Stimulated activated CD8-positive, alpha-beta memory T cell treated with anti-CD3 and anti-CD28 coated beads, Interleukin-7, amount 100 ng/mL, for 1 hour (primary cell): ENCODE results near the gene NOP9.
A peak's percentile ranks its signal among the peaks of the same experiment; 100 is the strongest.

ENCODE experiments used
- DNase-seq, 2 donors: peaks; one replicate each; pipeline ENCODE4 v3.0.0-alpha.2; 2020; ENCODE audit warnings: low read depth in 2 of 2

The NOP9 gene, protein sequence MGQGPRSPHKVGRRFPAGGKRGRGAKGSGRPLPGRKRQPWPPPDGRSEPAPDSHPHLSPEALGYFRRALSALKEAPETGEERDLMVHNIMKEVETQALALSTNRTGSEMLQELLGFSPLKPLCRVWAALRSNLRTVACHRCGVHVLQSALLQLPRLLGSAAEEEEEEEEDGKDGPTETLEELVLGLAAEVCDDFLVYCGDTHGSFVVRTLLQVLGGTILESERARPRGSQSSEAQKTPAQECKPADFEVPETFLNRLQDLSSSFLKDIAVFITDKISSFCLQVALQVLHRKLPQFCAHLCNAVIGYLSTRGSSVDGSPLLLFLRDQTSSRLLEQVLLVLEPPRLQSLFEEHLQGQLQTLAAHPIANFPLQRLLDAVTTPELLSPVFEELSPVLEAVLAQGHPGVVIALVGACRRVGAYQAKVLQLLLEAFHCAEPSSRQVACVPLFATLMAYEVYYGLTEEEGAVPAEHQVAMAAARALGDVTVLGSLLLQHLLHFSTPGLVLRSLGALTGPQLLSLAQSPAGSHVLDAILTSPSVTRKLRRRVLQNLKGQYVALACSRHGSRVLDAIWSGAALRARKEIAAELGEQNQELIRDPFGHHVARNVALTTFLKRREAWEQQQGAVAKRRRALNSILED

DNA sequence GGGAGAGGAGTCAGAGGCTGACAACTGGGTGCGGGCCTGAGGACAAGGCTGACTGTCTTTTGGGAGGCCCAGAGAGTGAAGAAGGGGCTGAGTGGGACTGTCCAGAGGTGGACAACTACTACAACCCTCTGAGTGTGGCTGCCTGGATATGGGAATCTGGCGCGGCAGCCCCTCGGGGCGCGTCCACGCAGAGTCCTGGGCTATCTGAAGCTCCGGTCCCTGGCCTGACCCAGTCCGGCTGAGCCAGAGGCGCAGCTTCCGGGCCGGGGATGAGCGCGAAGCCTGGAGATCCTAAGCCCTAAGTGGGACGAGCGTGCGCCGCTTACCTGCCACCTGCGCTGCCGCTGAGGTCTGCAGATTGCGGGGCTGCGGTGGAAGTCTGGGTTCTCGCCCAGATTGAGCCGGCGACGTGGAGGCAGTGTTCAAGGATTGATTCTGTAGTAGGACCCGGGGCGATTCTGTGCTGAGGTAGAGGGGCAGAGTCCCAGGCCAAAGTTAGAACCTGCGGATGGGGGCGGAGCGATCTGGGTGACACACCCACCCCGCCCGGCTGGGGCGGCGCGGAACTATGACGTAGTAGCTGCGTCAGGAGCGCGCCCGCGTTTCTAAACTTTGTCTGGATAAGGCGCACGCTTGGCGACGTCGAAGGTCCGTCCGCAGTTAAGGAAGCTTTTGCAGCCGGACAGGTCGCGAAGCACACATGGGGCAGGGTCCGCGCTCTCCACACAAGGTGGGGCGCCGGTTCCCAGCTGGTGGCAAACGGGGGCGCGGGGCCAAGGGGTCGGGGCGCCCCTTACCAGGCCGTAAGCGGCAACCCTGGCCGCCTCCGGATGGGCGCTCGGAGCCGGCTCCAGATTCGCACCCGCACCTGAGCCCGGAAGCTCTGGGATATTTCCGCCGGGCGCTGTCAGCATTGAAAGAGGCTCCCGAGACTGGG, at the start of gene NOP9, which contains the start of gene DHRS1:
Gene NOP9, plus strand, starts transcription at position 596 of the 937 bp plus-strand sequence. Its CDS starts 105 bp downstream, at position 701.
Gene DHRS1, minus strand, starts transcription at position 526 of the 937 bp plus-strand sequence. CDS start 674 bp downstream, outside the sequence.
- peak; percentile 90 to 91 for DNase-seq

DNA sequence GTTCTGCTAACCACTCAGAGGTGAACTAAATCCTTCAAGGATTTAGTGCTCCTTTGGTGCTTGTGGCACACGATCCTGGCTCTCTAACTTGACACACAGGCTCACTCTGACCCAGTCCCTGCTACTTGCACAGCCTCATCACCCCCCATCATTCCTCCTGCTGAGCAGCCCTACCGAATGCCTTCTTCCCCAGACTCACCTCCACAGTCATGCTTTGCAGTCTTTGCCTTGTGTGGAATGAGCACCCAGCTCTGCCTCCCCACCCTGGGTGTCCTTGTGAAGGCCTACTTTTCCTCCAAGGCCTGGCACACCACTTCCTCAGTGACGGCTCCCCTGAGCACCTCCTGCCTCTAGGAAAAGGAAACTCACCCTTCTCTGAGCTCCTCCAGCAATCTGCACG, 49.3 kb upstream of the NOP9 start:
- no peak for DNase-seq

DNA sequence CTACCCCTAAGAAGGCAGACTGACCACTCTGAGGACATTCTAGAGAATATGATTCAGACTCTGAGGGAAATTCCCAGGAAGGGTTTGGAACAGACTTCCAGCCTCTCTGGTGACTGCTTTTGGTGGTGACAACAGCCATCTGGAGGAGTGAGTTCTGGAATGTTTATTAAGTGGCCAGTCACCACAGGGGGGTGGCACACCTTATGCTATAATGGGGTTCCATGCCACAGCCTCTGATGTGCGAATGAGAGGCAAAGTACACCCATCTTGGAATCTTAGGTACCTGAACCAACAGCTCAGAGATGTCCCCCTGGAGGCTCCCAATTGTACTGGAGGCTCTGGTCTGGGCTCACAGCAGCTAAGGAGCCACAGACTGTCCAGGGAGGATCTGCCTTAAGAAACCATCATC, 47.8 kb upstream of the NOP9 start:
- DNase-seq = no peak

DNA sequence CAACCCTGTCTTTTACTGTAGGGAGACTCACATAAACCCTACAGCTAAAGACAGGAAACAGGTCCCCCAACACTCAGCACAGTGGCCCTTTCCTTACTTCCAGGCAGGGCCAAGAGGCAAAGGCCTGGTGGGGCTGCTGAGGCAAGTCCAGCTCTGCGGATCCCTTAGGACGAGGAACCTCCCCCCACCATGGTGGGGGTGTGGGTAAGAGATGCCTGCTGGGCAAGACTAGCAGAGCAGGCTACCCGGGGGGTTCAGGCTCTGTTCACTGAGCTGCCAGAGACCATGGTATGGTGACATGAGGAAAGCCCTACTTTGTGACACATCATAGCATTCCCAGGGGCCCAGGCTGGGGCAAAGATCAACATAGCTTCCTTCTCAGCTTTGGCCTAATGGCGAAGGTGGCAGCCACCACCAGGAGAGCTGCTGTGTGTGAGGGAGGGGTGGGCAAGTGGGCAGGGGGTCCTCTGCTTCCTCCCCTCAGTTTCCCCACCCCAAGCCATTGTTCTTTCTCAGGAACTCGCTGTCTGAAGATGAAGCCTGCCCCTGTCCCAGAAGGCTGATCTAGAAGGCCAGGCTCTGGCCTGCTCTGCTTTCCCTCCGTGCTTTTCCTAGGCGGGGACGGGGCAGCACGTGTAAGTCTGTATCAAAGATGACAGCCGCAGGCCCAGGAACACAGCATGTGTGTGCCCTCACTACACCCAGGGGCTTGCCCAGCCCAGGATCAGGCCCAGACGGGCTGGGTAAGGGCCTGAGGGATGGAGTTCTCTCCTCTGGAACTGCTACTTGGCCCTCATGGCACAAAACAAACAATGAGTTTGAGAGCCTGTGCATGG, 47.1 kb upstream of the NOP9 start:
- DNase-seq = no peak

DNA sequence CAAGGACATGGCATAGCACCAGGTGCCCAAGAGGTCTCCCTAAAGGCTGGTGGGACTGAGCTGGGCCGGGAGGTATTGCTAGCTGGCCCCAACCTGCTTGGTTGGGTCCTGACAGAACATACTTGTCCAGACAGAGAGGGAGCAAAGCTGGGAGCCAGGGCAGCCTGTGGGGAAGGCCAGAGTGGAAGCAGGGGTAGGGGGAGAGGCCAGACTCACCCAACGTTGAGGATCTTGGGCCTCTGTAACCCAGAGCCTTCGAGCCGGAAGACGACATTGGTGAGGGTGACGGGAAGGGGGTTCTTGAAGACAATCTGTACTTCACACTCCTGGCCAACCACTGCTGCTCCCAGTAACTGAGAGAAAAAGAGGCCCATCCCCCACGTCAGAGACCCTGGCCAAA, 45.7 kb upstream of the NOP9 start:
- no peak for DNase-seq

DNA sequence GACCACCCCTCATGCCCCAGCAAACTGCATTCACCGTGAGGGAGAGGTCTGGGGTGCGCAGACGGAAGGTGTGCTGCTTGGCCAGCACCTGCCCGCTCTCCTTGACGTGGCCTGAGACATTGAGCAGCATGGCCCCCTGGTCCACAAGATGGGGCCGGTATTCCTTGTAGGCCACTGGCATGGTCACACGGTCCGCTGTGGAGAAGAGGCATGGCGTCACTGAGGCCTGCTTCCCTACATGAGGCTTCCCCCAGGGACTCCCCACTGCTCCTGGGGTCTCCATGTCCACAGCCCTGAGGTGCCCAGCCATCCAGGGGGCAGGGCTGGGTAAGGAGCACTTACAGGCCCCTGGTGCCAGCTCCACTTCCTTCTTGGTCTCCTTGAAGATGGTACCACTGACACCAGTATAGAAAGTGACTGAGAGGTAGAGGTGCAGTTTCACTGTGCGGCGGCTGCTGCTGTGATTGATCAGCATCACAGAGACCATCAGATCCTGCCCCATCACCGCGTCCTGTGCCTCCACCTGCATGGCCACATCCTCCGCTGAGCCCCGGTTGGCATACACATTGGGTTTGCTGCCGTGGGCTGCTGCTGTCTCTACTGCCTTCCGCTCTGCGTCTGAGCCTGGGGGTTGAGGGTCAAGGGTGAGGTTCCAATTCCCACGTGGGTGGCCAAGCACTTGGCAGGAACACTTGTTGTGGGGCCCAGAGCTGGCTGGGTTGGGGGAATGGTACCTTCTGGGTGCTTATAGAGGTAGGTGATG, 44.8 kb upstream of the NOP9 start:
- no peak for DNase-seq

DNA sequence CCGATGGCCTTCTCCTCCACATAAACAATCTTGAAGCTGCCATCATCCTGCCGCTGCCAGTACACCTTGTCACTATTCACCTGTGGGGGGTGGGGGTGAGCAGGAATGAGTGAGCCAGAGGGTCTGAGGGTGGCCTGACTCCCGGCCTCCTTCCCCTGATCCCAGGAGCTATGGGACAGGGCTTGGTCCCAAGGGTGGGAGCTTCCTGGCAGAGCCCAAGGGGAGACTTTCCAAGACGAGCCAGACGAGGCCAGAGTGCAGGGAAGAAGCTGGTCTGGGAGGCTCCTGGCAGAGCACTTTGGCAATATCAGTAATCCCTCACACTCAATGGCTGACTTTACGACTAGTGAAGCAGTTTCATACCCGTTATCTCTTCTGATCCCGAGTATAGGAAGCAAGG, 44.2 kb upstream of the NOP9 start:
- no peak for DNase-seq

DNA sequence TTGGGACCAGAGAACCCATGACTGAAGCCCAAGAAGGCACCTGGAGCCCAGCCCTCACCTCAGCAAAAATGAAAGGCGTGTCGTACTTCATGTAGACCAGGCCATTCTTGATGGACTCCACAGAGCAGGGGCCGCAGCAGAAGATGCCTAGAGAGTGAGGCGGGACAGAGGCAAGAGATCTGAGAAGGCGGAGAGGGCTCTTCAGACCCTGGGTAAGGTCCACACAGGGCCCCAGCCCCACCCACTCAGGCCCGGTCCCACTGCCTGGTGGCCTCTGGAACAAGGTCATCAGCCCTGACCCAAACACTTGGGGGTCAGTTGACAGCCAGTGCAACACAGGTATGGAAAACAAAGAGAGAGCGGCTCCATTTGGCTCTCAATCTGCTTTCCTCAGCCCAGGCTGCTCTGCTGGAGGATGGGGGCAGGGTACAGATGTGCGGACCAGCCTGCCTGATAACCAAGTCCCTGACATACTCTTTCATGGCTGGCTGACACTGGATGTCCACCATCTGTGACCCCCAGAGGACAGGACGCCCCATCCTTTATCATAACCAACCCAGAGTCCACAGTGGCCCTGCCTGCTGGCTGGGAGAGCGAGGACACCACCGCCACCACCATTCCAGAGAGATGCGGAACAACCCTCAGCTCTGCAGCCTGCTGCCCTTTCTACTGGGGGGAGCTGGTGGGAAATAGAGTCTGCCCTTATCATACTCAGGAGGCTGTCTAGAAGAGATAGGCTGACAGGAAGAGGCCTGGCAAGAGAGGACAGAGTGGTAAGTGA, 43.5 kb upstream of the NOP9 start:
- no peak for DNase-seq

DNA sequence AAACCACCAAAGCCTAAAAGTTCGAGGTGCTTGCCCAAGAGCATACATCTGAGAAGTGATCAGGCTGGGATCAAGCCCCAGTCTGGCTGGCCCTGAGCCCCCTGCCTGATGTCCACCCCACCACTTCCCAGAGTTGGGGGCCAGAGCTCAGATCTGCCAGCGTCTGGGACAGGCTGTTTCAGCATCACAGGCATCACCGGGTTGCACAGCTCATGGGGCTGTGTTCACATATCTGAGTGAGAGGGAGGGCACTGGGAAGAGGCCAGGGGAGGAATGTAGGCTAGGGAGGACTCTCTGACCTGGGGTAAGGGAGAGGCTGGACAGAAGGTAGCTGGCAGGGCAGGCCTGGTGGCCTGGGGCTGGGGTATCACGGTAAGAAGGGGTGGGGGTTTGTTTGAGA, 42.7 kb upstream of the NOP9 start:
- no peak for DNase-seq

DNA sequence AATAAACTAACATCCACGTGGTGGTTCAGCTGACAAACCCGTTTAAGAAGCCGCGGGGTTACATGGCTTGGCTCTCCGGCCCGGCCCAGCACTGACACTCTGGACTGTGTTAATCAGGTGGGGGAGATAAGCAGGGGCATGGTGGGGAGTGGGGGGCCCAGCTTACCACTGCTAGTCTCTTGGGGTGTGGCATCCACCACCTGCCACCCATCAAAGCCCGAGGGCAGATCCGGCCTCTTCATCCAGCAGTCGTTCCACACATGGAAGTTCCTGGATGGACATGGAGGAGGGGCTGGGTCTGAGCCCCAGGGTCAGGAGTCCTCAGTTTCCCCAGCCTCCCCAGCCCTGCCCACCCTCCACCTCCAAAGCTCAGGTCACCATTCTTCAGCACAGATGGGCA, 41.5 kb upstream of the NOP9 start:
- no peak for DNase-seq

DNA sequence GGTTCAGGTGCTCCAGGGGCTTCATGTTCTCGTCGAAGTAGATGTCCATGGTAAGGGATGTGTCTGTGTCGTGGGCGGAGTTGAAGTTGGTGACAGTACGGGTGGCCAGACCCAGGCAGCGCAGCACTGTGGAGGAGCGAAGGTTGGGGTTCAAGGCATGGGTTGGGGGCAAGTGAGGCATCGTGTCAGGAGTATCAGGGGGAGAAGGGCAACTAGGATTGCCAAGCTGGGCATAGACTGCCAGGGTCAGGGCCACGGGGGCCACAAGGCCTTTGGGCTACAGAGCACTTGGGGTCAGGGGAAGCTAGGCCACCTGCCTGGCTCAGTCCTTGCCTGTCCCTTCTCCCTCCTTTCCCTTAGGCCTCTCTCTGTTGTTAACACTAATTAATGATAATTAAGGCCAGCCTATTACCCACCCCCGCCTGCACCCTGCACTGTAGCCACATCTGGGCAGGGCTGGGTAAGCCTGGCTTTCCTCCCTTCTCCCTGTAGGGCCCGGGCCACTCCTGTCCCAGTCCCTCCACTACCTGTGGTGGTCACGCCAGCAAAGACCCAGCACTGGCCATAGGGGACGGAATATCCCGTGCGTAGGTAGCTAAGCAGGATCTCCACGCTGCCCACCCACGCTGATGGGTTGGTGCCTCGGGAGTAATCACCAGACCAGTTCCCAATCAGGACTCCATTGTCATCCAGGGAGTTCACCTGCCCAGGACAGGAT, 40.9 kb upstream of the NOP9 start:
- DNase-seq = no peak

DNA sequence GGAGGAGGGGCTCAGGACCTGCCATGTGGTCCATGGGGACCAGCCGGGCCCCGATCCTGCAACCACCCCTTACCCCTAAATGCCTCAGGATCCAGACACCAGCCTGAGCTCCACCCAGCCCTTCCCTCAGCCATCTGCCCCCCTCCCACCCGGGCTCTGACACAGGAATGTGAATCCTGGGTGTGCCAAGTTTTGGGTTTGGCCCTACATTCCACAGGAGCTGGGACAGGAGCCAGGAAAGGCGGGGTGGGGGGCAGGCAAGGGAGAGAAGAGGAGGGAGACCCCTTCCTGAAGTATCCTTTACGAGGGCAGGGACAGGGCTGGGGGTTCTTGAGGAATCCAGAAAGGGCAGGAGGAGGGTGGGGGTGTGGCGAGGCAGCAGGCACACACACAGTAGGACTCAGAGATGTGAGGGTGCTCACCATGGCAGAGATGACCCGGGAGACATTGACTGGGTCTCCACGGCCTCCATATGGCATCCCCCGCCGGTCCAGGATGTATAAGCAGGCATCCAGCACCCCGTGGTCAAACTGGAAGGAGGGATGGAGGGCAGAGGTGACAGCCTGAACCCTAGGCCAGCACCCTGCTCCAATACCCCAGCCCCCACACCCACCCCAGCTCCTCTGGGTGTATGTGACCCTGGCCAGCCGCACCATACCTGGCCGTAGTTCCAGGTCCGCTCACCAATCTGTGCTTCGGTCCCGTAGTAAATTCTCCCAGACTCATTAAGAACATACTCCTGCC, 40.2 kb upstream of the NOP9 start:
- no peak for DNase-seq

DNA sequence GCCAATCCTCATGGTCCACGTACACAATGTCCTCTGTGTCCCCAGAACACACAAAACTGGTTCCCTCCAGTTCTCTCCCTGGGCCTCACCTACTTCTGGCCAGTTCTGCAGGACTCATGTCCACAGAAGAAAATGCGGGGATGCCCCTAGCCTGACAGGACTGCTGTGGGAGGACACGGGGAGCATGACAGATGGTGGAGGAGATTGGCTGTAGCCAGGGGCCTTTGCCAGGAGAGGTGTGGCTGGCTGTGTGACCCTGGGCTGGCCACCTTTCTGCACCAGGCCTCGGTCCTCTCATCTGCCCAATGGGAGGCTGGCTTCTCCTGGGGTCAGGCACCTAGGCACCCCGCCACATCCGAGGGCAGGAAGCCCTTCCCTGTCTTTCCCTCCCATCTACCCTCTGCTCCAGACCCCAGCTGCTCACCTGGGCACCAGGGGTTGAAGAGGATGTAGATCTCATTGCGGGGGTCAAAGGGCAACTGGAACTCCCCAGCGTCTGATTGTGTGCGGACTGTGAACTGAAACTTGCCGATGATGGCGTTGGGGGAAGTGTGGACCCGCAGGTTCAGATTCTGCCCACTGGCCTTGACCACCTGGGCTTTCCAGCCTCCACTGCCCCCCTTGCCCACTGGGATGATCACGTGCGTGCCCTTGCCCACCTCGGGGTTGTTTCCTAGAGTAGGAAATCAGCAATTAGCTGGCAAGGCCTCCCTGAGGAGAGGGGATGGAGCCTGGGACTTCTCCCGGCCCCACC, 39.4 kb upstream of the NOP9 start:
- DNase-seq = no peak

DNA sequence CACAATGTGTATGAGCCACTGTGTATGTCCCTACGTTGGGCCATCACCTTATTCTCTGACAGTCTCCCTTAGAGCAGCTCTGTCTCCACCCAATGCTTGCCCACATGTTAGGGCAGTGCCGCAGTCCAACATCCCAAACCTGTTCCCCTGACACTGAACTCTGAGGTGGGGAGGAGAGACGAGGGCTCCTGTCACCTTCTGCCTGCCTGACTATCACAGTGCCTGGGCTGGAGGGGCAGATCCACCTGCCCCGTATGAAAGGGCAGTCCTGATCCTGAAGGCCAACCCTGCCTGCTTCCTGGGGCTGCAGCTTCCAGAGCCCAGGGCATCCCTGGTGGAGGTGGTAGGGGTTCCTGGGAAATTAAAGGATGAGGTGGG, 38.9 kb upstream of the NOP9 start:
- no peak for DNase-seq

DNA sequence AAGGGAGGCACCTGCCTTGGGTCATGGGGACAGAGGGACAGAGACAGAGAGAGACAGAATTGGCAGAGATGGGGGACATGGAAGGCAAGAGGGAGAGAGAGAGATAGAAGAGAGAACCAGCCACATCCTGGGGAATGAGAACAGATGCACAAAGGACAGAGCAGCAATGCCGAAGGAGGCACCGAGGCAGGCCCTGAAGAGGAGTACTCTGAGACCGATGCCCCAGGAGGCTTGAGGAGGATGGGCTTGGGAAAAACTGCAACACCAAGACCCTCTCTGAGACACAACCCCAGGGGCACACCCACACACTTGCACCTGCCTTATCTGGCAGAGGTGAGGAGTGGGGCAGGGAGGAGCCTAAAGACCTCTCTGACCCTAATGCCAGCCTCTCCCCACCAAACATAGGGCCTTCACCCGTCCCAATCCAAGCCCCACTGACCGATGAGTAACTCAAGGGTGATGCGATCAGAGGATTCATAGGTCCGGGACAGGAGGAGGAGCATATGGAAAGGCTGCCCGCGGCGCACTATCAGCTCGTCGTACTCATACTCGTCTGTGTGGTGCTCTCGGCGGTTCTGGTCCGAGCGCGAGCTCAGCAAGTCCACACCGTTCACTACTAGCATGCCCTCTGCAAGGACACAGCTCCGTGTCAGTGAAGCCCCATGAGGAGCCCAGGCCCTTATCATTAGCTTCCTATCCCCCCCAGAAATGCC, 38.2 kb upstream of the NOP9 start:
- no peak for DNase-seq

DNA sequence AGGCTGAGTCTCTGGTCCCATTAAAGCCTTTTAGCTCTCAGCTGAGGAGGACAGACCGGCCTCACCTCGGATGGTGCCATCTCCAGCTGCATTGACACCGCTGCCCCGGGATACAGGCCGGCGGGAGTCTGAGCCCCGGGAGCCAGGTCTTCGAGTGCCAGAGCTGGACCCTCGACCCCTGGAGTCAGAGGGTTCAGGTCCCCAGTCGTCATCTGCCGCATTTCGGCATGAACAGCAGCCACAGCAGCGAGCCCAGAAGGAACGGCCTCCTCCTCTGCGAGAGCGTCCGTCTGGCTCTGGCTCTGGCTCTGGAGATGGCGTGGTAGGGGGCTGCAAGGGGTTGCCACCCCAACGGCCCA, 37.7 kb upstream of the NOP9 start:
- no peak for DNase-seq
